H9 (cell line): ENCODE measurements around the gene LMF2. TPM values are rescaled to one million over a fixed set of nuclear protein-coding genes. Genes with fewer than 3 reads are reported as not detected.

Experiments
- DNase-seq: peaks from one replicate; pipeline ENCODE4 v3.0.0-alpha.2; 2017
- H2AFZ ChIP-seq: one replicate; pipeline ENCODE4 v1.6.1; 2013; ENCODE audit warnings: mild to moderate bottlenecking, low read length, control low read depth, moderate library complexity
- H2AK5ac ChIP-seq: 2 replicates; pipeline ENCODE4 v1.6.1; 2013; ENCODE audit warnings: low read length, control low read depth, mixed read lengths; ENCODE audit not compliant: insufficient read length
- H2BK120ac ChIP-seq: one replicate; pipeline ENCODE4 v1.6.1; 2013; ENCODE audit warnings: low read depth, mild to moderate bottlenecking, low read length, control low read depth, inconsistent platforms; ENCODE audit not compliant: poor library complexity, severe bottlenecking
- H2BK12ac ChIP-seq: 2 replicates; pipeline ENCODE4 v1.6.1; 2013; ENCODE audit warnings: low read length, control low read depth, mixed read lengths, low read depth; ENCODE audit not compliant: insufficient read length
- H2BK15ac ChIP-seq: 2 replicates; pipeline ENCODE4 v1.6.1; 2013; ENCODE audit warnings: low read depth, low read length, control low read depth
- H2BK20ac ChIP-seq: one replicate; pipeline ENCODE4 v1.6.1; 2013; ENCODE audit warnings: low read depth, mild to moderate bottlenecking, low read length, control low read depth, inconsistent platforms; ENCODE audit not compliant: poor library complexity, severe bottlenecking
- H2BK5ac ChIP-seq: 2 replicates; pipeline ENCODE4 v1.6.1; 2013; ENCODE audit warnings: low read length, control low read depth, mixed read lengths; ENCODE audit not compliant: insufficient read length
- H3K14ac ChIP-seq: 2 replicates; pipeline ENCODE4 v1.6.1; 2013; ENCODE audit warnings: low read length, control low read depth; ENCODE audit not compliant: insufficient read depth
- H3K18ac ChIP-seq: 2 replicates; pipeline ENCODE4 v1.6.1; 2013; ENCODE audit warnings: low read depth, mild to moderate bottlenecking, mixed read lengths, low read length, control low read depth; ENCODE audit not compliant: insufficient read length
- H3K23ac ChIP-seq: 2 replicates; pipeline ENCODE4 v1.6.1; 2013; ENCODE audit warnings: low read length, control low read depth, mixed read lengths, low read depth; ENCODE audit not compliant: insufficient read length
- H3K23me2 ChIP-seq: 2 replicates; pipeline ENCODE4 v1.6.1; 2013; ENCODE audit warnings: low read depth, mild to moderate bottlenecking, mixed read lengths, low read length, control low read depth; ENCODE audit not compliant: insufficient read length, poor library complexity, severe bottlenecking
- H3K27ac ChIP-seq: 2 replicates; pipeline ENCODE4 v1.5.1; 2013; ENCODE audit warnings: low read length, control low read depth, mixed read lengths, low read depth; ENCODE audit not compliant: insufficient read length
- H3K27me3 ChIP-seq: 2 replicates; pipeline ENCODE4 v1.6.1; 2013; ENCODE audit warnings: low read length, control low read depth, inconsistent platforms; ENCODE audit not compliant: insufficient read depth
- H3K4ac ChIP-seq: 2 replicates; pipeline ENCODE4 v1.6.1; 2013; ENCODE audit warnings: low read depth, mild to moderate bottlenecking, control low read depth, inconsistent platforms, low read length, moderate library complexity
- H3K4me1 ChIP-seq: 2 replicates; pipeline ENCODE4 v1.6.1; 2013; ENCODE audit warnings: low read length, control low read depth, inconsistent platforms; ENCODE audit not compliant: insufficient read depth
- H3K4me2 ChIP-seq: 2 replicates; pipeline ENCODE4 v1.6.1; 2013; ENCODE audit warnings: low read length, control low read depth, mixed read lengths; ENCODE audit not compliant: insufficient read length, insufficient read depth
- H3K56ac ChIP-seq: 2 replicates; pipeline ENCODE4 v1.6.1; 2013; ENCODE audit warnings: low read depth, mild to moderate bottlenecking, mixed read lengths, low read length, control low read depth; ENCODE audit not compliant: insufficient read length
- H3K79me1 ChIP-seq: 2 replicates; pipeline ENCODE4 v1.6.1; 2013; ENCODE audit warnings: low read depth, mild to moderate bottlenecking, moderate library complexity, low read length, control low read depth, inconsistent platforms; ENCODE audit not compliant: insufficient read depth, poor library complexity, severe bottlenecking
- H3K79me2 ChIP-seq: 2 replicates; pipeline ENCODE4 v1.6.1; 2013; ENCODE audit warnings: low read length, control low read depth, inconsistent platforms; ENCODE audit not compliant: insufficient read depth
- H3K9ac ChIP-seq: 2 replicates; pipeline ENCODE4 v1.6.1; 2013; ENCODE audit warnings: low read length, control low read depth, mixed read lengths; ENCODE audit not compliant: insufficient read length; ENCODE audit errors: extremely low read depth
- H3K9me3 ChIP-seq: one replicate; pipeline ENCODE4 v1.6.1; 2013; ENCODE audit warnings: low read depth, low read length, inconsistent platforms; ENCODE audit not compliant: control insufficient read depth
- H3T11ph ChIP-seq: one replicate; pipeline ENCODE4 v1.6.1; 2013; ENCODE audit warnings: mild to moderate bottlenecking, low read length, control low read depth, inconsistent platforms
- H4K20me1 ChIP-seq: one replicate; pipeline ENCODE4 v1.6.1; 2013; ENCODE audit not compliant: control insufficient read depth, insufficient read length, insufficient read depth
- H4K5ac ChIP-seq: 2 replicates; pipeline ENCODE4 v1.6.1; 2013; ENCODE audit warnings: low read depth, mild to moderate bottlenecking, mixed read lengths, low read length, control low read depth; ENCODE audit not compliant: insufficient read length
- H4K8ac ChIP-seq: replicated peaks from 2 replicates; pipeline ENCODE4 v1.6.1; 2013; ENCODE audit warnings: low read length, control low read depth, mixed read lengths, low read depth; ENCODE audit not compliant: insufficient read length
- H4K91ac ChIP-seq: 2 replicates; pipeline ENCODE4 v1.6.1; 2013; ENCODE audit warnings: low read depth, mild to moderate bottlenecking, moderate library complexity, mixed read lengths, low read length, control low read depth; ENCODE audit not compliant: insufficient read length
- H3K27ac Mint-ChIP-seq, 3 experiments: 2 replicates in 2 of 3; 3 replicates in 1 of 3; pipeline ENCODE4 v1.8.0; 2020 to 2021; ENCODE audit warnings: mixed read lengths in 3 of 3, mild to moderate bottlenecking in 1 of 3, moderate library complexity in 1 of 3
- H3K27me3 Mint-ChIP-seq: 2 replicates; pipeline ENCODE4 v1.8.0; 2021; ENCODE audit warnings: low read depth, mild to moderate bottlenecking, moderate library complexity, mixed read lengths
- H3K36me3 Mint-ChIP-seq, 3 experiments: 2 replicates in 2 of 3; 3 replicates in 1 of 3; pipeline ENCODE4 v1.8.0; 2020 to 2021; ENCODE audit warnings: low read depth in 3 of 3, mixed read lengths in 3 of 3; ENCODE audit not compliant: insufficient read depth in 1 of 3
- H3K4me1 Mint-ChIP-seq, 2 experiments: 2 replicates each; pipeline ENCODE4 v1.8.0; 2020; ENCODE audit warnings: mixed read lengths in 2 of 2
- H3K4me3 Mint-ChIP-seq, 2 experiments: 2 replicates in 1 of 2; 3 replicates in 1 of 2; pipeline ENCODE4 v1.8.0; 2020 to 2021; ENCODE audit warnings: mild to moderate bottlenecking in 2 of 2, mixed read lengths in 2 of 2, moderate library complexity in 1 of 2
- H3K9me3 Mint-ChIP-seq, 2 experiments: 2 replicates in 1 of 2; 3 replicates in 1 of 2; pipeline ENCODE4 v1.8.0; 2020; ENCODE audit warnings: mild to moderate bottlenecking in 2 of 2, mixed read lengths in 2 of 2, moderate library complexity in 1 of 2
- WGBS: extraction: QIAGEN DNeasy Blood & Tissue Kit; methylation state at CpG from one replicate; pipeline ENCODE4 v1.1.7; 2013; ENCODE audit warnings: missing lambda C conversion rate, low lambda C conversion rate, mixed read lengths; ENCODE audit not compliant: insufficient read length; ENCODE audit errors: extremely low coverage; 5-methylcytosine and 5-hydroxymethylcytosine counted together
- total RNA-seq: library from RNA; stranded (reverse); gene quantifications from 2 replicates; pipeline ENCODE4 v1.2.1, GENCODE V29; 2021
- TF ChIP-seq, protein P1 (sequence below): fragments of 200-600 bp; sonication (generic); conservative IDR thresholded peaks from 3 replicates; pipeline ENCODE4 v1.8.0; 2021; ENCODE audit warnings: antibody characterized with exemption, mild to moderate bottlenecking

LMF2 gene
- total RNA-seq, 1 experiment from 2014 or later: 43.6 TPM

DNA sequence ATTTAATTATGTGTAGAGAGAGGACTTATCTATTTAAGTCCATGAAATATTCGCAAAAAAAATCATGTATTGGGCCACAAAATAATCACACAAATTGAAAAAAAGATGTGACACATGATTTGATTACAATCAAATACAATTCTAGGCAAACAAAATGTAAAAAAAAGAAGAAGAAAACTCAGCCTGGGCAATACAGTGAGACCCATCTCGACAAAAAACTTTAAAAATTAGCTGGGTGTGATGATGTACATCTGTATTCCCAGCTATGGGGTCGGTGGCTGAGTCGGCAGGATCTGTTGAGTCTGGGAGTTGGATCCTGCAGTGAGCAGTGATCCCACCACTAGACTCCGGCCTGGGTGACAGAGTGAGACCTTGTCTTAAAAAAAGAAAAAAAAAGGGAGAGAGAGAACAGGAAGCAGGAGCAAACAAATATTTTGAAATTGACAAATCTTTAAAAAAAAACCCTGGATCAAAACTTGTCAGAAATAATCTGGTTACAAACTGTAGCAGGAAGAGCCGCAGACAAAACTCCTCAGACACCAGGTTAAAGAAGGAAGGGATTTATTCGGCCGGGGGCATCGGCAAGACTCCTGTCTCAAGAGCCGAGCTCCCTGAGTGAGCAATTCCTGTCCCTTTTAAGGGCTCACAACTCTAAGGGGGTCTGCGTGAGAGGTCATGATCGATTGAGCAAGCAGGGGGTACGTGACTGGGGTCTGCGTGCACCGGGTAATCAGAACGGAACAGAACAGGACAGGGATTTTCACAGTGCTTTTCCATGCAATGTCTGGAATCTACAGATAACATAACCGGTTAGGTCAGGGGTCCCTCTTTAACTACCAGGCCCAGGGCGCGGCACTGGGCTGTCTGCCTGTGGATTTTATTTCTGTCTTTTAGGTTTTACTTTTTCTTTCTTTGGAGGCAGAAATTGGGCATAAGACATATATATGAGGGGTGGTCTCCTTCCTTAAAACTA, 25.6 kb upstream of the LMF2 start:
- H3K27ac Mint-ChIP-seq: no peak overlapping the region
- no peak overlapping the region for H3K4me2 ChIP-seq
- H3K27ac ChIP-seq: no peak overlapping the region

More for the DNA sequence above, 25.6 kb upstream of the LMF2 start:
- H3K27me3 ChIP-seq: peaks cover 34% of the 10 kb centered on the region; the same call in 1 of the 2 replicates
- H2BK5ac ChIP-seq: no peak overlapping the region
- H3K4ac ChIP-seq: no peak overlapping the region
- H3K79me2 ChIP-seq: no peaks in the 10 kb centered on the region
- no peak overlapping the region for H2AFZ ChIP-seq
- H4K20me1 ChIP-seq: no peaks in the 10 kb centered on the region
- no peak overlapping the region for H3K9ac ChIP-seq
- no peak overlapping the region for H4K5ac ChIP-seq
- Mint-ChIP-seq H3K4me1 (peaks cover 9 to 13% of the 10 kb centered on the region in 2 experiments), H3K9me3 (no peaks in the 10 kb centered on the region; a peak in 1 of 5 replicates), H3K27me3 (peaks cover 78% of the 10 kb centered on the region), H3K4me3 (peak overlapping the region; percentile 47 to 80), H3K36me3 (no peaks in the 10 kb centered on the region; a peak in 1 of 7 replicates)
- H2BK20ac ChIP-seq: no peak overlapping the region
- H3K23ac ChIP-seq: no peak overlapping the region
- H3K23me2 ChIP-seq: peaks cover 18% of the 10 kb centered on the region
- no peak overlapping the region for H2BK15ac ChIP-seq
- H3K18ac ChIP-seq: no peak overlapping the region
- no CpG with 5 or more reads among the region's 19 CpGs for WGBS
- no peak overlapping the region for H3K14ac ChIP-seq
- no peak overlapping the region for H4K91ac ChIP-seq
- H3K56ac ChIP-seq: no peak overlapping the region
- no peaks in the 10 kb centered on the region for H3K9me3 ChIP-seq
- H2BK120ac ChIP-seq: no peak overlapping the region
- H3K4me1 ChIP-seq: no peaks in the 10 kb centered on the region
- H3T11ph ChIP-seq: no peak overlapping the region
- TF ChIP-seq, protein P1, sequence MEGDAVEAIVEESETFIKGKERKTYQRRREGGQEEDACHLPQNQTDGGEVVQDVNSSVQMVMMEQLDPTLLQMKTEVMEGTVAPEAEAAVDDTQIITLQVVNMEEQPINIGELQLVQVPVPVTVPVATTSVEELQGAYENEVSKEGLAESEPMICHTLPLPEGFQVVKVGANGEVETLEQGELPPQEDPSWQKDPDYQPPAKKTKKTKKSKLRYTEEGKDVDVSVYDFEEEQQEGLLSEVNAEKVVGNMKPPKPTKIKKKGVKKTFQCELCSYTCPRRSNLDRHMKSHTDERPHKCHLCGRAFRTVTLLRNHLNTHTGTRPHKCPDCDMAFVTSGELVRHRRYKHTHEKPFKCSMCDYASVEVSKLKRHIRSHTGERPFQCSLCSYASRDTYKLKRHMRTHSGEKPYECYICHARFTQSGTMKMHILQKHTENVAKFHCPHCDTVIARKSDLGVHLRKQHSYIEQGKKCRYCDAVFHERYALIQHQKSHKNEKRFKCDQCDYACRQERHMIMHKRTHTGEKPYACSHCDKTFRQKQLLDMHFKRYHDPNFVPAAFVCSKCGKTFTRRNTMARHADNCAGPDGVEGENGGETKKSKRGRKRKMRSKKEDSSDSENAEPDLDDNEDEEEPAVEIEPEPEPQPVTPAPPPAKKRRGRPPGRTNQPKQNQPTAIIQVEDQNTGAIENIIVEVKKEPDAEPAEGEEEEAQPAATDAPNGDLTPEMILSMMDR: no peak
- H2AK5ac ChIP-seq: no peak overlapping the region
- no peaks in the 10 kb centered on the region for H3K79me1 ChIP-seq
- H4K8ac ChIP-seq: no peak overlapping the region
- H2BK12ac ChIP-seq: no peak overlapping the region
- no peak for DNase-seq
